ENCODE data around the gene NADK2. TPM values are rescaled to one million over a fixed set of nuclear protein-coding genes. Genes with fewer than 3 reads are reported as not detected.
A peak's percentile ranks its signal among the peaks of the same experiment; 100 is the strongest.

NADK2 gene
- total and polyA plus RNA-seq, 2 donors (not counting 1 experiment from before 2014, with no cell fraction given) = 11.6 to 26.9 TPM

- TF ChIP-seq EZH2 (IDR thresholded peaks at IDR 0.05; ENCODE audit: low read length, missing control alignments) = no peak
- TF ChIP-seq CTCF (conservative IDR thresholded peaks at IDR 0.05 in 1 of 2, IDR thresholded peaks at IDR 0.05 in 1 of 2; ENCODE audit: low read depth in 1 of 2, low read length in 2 of 2) = no peak
- Histone ChIP-seq H2AFZ (ENCODE audit: low read length) (no peak overlapping the region), H3K4me3 (replicated peaks in 1 of 4; ENCODE audit: control extremely low read depth in 1 of 4, insufficient read depth in 1 of 4, low read depth in 3 of 4, low read length in 4 of 4) (no peak overlapping the region)
Measured at GRCh38 chr5:36270876-36271575, 29.3 kb upstream of the NADK2 start.

GRCh38 chr5:36270175-36270574, 28.4 kb upstream of the NADK2 start:
- Histone ChIP-seq H3K4me1 (ENCODE audit: control insufficient read depth, extremely low read depth, insufficient read depth, low read length) (no peaks in the 10 kb centered on the region), H3K4me3 (replicated peaks in 1 of 4; ENCODE audit: control extremely low read depth in 1 of 4, insufficient read depth in 1 of 4, low read depth in 3 of 4, low read length in 4 of 4) (no peak overlapping the region), H3K27me3 (ENCODE audit: control insufficient read depth, insufficient read depth, low read length) (no peaks in the 10 kb centered on the region), H4K20me1 (ENCODE audit: control insufficient read depth, extremely low read depth, insufficient read depth, low read length) (no peaks in the 10 kb centered on the region), H3K4me2 (ENCODE audit: extremely low read depth, insufficient read depth, low read length) (no peak overlapping the region), H2AFZ (ENCODE audit: low read length) (no peak overlapping the region), H3K27ac (ENCODE audit: insufficient read depth, low read length) (no peak overlapping the region), H3K9ac (ENCODE audit: insufficient read depth, low read length) (no peak overlapping the region), H3K79me2 (ENCODE audit: control insufficient read depth, insufficient read depth, low read length) (no peaks in the 10 kb centered on the region), H3K36me3 (ENCODE audit: control insufficient read depth, insufficient read depth, low read length) (no peaks in the 10 kb centered on the region), H3K9me3 (ENCODE audit: control insufficient read depth, insufficient read depth, low read depth, low read length) (no peaks in the 10 kb centered on the region)
- TF ChIP-seq CTCF (conservative IDR thresholded peaks at IDR 0.05 in 1 of 2, IDR thresholded peaks at IDR 0.05 in 1 of 2; ENCODE audit: low read depth in 1 of 2, low read length in 2 of 2) (no peak), EZH2 (IDR thresholded peaks at IDR 0.05; ENCODE audit: low read length, missing control alignments) (no peak)
- DNase-seq (ENCODE audit: low read depth in 2 of 2) = no peak

More at GRCh38 chr5:36270876-36271575, 29.3 kb upstream of the NADK2 start:
- Histone ChIP-seq H3K79me2 (ENCODE audit: control insufficient read depth, insufficient read depth, low read length) (no peaks in the 10 kb centered on the region), H3K4me1 (ENCODE audit: control insufficient read depth, extremely low read depth, insufficient read depth, low read length) (no peaks in the 10 kb centered on the region), H3K27me3 (ENCODE audit: control insufficient read depth, insufficient read depth, low read length) (no peaks in the 10 kb centered on the region), H3K9ac (ENCODE audit: insufficient read depth, low read length) (no peak overlapping the region), H3K9me3 (ENCODE audit: control insufficient read depth, insufficient read depth, low read depth, low read length) (no peaks in the 10 kb centered on the region), H3K27ac (ENCODE audit: insufficient read depth, low read length) (no peak overlapping the region), H4K20me1 (ENCODE audit: control insufficient read depth, extremely low read depth, insufficient read depth, low read length) (no peaks in the 10 kb centered on the region), H3K36me3 (ENCODE audit: control insufficient read depth, insufficient read depth, low read length) (no peaks in the 10 kb centered on the region), H3K4me2 (ENCODE audit: extremely low read depth, insufficient read depth, low read length) (no peak overlapping the region)
- DNase-seq (ENCODE audit: low read depth in 2 of 2) = peak in 1 of 2 donors; percentile 5

- Histone ChIP-seq H3K36me3 (ENCODE audit: control insufficient read depth, insufficient read depth, low read length) (no peaks in the 10 kb centered on the region), H3K9me3 (ENCODE audit: control insufficient read depth, insufficient read depth, low read depth, low read length) (no peaks in the 10 kb centered on the region), H3K79me2 (ENCODE audit: control insufficient read depth, insufficient read depth, low read length) (no peaks in the 10 kb centered on the region), H3K27ac (ENCODE audit: insufficient read depth, low read length) (no peak overlapping the region), H3K27me3 (ENCODE audit: control insufficient read depth, insufficient read depth, low read length) (no peaks in the 10 kb centered on the region), H3K4me3 (replicated peaks in 1 of 4; ENCODE audit: control extremely low read depth in 1 of 4, insufficient read depth in 1 of 4, low read depth in 3 of 4, low read length in 4 of 4) (no peak overlapping the region), H2AFZ (ENCODE audit: low read length) (no peak overlapping the region), H3K9ac (ENCODE audit: insufficient read depth, low read length) (no peak overlapping the region), H3K4me2 (ENCODE audit: extremely low read depth, insufficient read depth, low read length) (no peak overlapping the region), H3K4me1 (ENCODE audit: control insufficient read depth, extremely low read depth, insufficient read depth, low read length) (no peaks in the 10 kb centered on the region), H4K20me1 (ENCODE audit: control insufficient read depth, extremely low read depth, insufficient read depth, low read length) (no peaks in the 10 kb centered on the region)
- DNase-seq (ENCODE audit: low read depth in 2 of 2) = no peak
- no peak for TF ChIP-seq EZH2 (IDR thresholded peaks at IDR 0.05; ENCODE audit: low read length, missing control alignments)
- TF ChIP-seq CTCF (conservative IDR thresholded peaks at IDR 0.05 in 1 of 2, IDR thresholded peaks at IDR 0.05 in 1 of 2; ENCODE audit: low read depth in 1 of 2, low read length in 2 of 2) = no peak
Measured at GRCh38 chr5:36269478-36269877, 27.8 kb upstream of the NADK2 start.
